GM15510 (cell line): ENCODE measurements around the gene TAF15.

Experiments
- POLR2A ChIP-seq: IDR thresholded peaks from 3 replicates; pipeline ENCODE4 v1.6.1; 2011; ENCODE audit warnings: borderline replicate concordance; ENCODE audit not compliant: insufficient read length; ENCODE audit errors: extremely low read depth

TAF15 gene

GRCh38 chr17:35808962-35809854, at the start of gene TAF15:
TAF15 (plus strand) TSS chr17:35809484; CDS start chr17:35809570, 86 bp downstream.
- TF ChIP-seq POLR2A: peak; percentile 99

GRCh38 chr17:35760587-35760986, 48.7 kb upstream of the TAF15 start, which contains the start of gene C17orf50:
C17orf50 (plus strand) TSS chr17:35760887; CDS start chr17:35760942, 55 bp downstream.
- no peak for TF ChIP-seq POLR2A

GRCh38 chr17:35761601-35762000, 47.7 kb upstream of the TAF15 start:
- TF ChIP-seq POLR2A: no peak

GRCh38 chr17:35763767-35764122, 45.5 kb upstream of the TAF15 start:
- no peak for TF ChIP-seq POLR2A

- TF ChIP-seq POLR2A: no peak
Observed at GRCh38 chr17:35764123-35764991, 44.9 kb upstream of the TAF15 start.

GRCh38 chr17:35765086-35765710, 44.1 kb upstream of the TAF15 start:
- TF ChIP-seq POLR2A: no peak

GRCh38 chr17:35765756-35766488, 43.4 kb upstream of the TAF15 start:
- TF ChIP-seq POLR2A: no peak

GRCh38 chr17:35766489-35766877, 42.8 kb upstream of the TAF15 start:
- TF ChIP-seq POLR2A: no peak

GRCh38 chr17:35766903-35767510, 42.3 kb upstream of the TAF15 start:
- no peak for TF ChIP-seq POLR2A

GRCh38 chr17:35768797-35769196, 40.5 kb upstream of the TAF15 start:
- TF ChIP-seq POLR2A: no peak

GRCh38 chr17:35769895-35770486, 39.3 kb upstream of the TAF15 start:
- no peak for TF ChIP-seq POLR2A

- no peak for TF ChIP-seq POLR2A
Observed at GRCh38 chr17:35773129-35773528, 36.2 kb upstream of the TAF15 start.

GRCh38 chr17:35773679-35774425, 35.4 kb upstream of the TAF15 start:
- no peak for TF ChIP-seq POLR2A

- TF ChIP-seq POLR2A: no peak
Observed at GRCh38 chr17:35774499-35774898, 34.8 kb upstream of the TAF15 start.

GRCh38 chr17:35775039-35775438, 34.2 kb upstream of the TAF15 start:
- TF ChIP-seq POLR2A: no peak
